ENCODE measurements around the gene ALDH3B1. TPM values are rescaled to one million over a fixed set of nuclear protein-coding genes. Genes with fewer than 3 reads are reported as not detected.

ALDH3B1 gene
- total RNA-seq, 1 donor from 2014 or later, result 25.4 TPM

DNA sequence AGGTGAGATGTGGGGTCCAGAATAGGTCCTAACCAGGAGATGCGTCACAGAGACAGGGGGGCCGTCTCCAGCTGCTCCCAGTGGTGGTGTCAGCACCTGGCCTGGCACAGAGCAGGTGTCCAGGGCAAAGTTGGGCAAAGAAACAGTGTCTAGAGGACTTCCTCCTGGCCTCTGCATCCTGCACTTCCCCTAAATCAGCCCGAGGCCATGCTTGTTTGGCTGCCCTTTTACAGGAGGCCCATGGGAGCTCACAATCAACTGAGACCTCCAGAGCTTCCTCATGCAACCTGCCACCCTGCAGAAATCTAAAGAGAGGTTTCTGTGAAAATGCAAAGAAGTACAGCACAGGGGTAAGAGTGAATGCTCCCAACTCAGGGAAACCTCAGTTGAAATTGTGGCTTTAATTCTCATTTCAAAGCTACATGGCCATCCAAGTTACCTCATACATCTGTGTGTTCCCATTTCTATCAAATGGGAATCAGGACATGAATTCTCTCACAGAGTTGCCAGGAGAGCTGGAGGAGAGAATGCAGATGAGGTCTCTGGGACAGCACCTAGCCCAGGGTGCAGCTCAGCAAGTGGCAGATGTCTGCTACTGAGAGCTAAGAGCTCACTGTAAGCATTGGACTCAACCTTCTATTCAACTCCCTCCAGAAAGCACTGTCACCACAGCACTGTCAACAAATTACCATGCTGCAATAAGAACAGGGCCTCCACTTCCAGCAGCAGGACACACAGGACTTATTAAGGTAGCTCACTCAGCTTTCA, 61.3 kb downstream of the ALDH3B1 start:
- peak; percentile 37 for DNase-seq (ENCODE audit: low spot score)

DNA sequence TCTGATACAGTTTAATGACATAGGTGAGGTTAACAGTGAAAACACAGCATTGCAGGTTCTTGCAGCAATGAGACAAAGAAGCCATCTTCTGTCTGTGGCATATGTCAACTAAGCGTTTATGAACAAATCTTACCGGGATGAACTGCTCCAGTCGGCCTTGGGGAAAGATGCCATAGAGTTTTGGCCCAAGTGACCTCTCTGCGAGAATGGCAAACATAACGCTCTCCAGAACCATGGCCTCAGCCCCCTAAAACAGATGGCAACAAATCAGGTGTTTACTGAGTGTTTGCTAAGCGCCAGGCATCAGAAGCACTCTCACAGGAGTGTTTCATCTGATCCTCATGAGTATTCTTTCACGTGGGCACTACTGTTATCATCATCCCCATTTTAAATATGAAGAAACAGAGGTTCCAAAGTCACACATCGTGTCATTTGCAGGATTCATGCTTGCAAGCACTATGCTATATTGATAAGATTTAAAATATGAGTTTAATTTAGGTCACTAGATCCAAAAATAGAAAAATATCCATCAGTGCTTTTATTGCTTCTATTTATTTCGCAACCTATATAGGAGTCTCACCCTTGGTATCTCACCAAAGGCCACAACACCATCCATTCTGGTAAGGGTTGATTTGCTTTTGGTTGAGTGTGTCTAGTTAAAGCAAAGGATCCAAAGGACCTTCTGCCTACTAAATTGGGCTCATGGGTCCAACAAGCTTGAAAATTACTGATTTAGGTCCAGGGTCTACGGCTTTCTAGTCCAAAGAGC, 64.6 kb downstream of the ALDH3B1 start:
- DNase-seq (ENCODE audit: low spot score), result peak; percentile 10

DNA sequence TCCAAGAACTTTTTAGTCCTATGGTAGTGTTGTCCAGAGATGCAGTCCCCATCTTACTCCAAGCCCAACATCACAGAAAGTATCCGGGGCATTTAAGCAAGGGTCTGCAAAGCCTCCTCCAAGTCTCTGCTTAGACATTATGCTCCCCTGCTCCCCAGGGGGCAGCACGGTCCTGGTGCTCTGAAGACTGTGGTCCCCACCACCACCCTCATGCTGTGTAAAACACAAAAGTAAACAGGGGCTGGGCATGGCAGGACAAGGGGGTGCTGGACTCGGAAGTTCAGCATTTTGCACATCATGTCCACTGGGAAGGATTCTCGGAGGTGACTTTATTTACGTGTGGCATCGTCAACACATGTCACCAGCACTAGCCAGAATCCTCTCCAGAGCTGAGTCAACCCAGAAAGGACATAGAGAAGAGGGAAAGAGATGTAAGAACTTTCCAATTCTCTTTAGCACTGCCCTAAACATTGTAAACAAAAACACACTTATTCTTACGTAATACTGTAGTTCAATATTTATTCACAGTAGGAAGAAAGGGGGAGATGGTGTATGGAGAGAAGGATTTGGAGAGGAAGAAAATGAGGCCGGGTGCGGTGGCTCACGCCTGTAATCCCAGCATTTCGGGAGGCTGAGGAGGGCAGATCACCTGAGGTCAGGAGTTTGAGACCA, 66.4 kb downstream of the ALDH3B1 start:
- DNase-seq (ENCODE audit: low spot score), result peak; percentile 33

DNA sequence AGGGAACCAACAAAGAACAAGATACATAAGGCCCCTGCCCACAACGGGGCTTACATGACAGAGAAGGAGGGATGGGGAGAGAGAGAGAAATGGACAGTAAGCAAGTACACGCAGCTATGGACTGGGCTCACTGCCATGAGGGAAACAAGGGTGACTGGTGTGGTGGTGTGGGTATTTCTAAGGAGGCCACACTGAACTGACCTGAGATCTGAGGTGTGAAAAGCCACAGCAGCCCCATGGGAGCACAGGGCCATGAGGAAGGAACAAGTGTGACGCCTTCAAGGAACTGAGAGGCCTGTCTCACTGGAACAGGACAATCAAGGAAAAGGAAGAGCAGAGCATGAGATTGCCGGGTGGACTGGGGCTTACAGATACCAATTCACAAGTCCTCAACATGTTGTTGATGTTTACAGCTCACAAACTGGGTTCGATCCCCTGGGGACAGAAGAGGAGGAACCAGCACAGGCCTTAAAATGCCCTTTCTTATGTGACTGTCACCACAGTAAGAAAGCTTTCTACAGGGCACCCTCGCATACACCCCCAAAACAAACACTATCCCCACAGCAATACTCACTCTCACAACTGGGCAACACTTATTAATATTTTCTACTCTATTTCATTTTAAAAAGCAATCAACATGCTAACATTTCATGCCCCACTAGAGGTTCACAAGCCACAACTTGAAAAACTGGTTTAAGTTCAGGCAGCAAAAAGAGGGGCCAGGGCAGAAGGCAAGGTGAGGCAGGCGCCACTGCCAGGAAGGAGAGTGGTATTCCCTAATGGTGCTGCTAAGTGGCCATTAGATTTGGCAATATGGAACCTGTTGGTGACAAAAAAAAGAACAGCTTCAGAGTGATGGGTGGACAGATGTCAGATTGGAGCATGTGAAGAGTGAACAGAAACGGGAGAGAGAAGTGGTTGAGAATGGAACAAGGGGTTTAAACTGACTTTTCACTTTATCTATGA, 67.8 kb downstream of the ALDH3B1 start:
- peak; percentile 45 for DNase-seq (ENCODE audit: low spot score)

Other genes starting within 250 kb of the ALDH3B1 start
- 98.3 TPM for gene UNC93B1, start 6.2 kb upstream of the ALDH3B1 start, total RNA-seq
- gene NDUFS8, start 20.4 kb downstream of the ALDH3B1 start, total RNA-seq, result 172 TPM
- gene TCIRG1, start 28.7 kb downstream of the ALDH3B1 start, total RNA-seq, result 134 TPM
- 66.2 TPM for gene CHKA, start 111.1 kb downstream of the ALDH3B1 start, total RNA-seq
- gene KMT5B, start 203.0 kb downstream of the ALDH3B1 start, total RNA-seq, result 67.6 TPM